Neural cell (in vitro differentiated cells): ENCODE measurements around the gene SIAE.

ENCODE experiments used
- EP300 ChIP-seq: fragments of 450-650 bp; conservative IDR thresholded peaks from 2 replicates; pipeline ENCODE4 v1.6.1; 2014; ENCODE audit warnings: antibody characterized with exemption, mild to moderate bottlenecking, moderate library complexity; ENCODE audit not compliant: poor library complexity, severe bottlenecking
- EZH2 ChIP-seq: fragments of 200-600, 300-800 bp; shearing (Covaris generic), sonication (generic); IDR thresholded peaks from 2 replicates; pipeline ENCODE4 v1.6.1; 2014; ENCODE audit warnings: antibody characterized with exemption, low read length, borderline replicate concordance, mild to moderate bottlenecking; ENCODE audit not compliant: insufficient read depth, poor library complexity, severe bottlenecking
- MXI1 ChIP-seq: fragments of 450-650 bp; conservative IDR thresholded peaks from 2 replicates; pipeline ENCODE4 v1.6.1; 2014; ENCODE audit warnings: antibody characterized with exemption, mild to moderate bottlenecking; ENCODE audit not compliant: poor library complexity, severe bottlenecking
- RAD21 ChIP-seq: fragments of 450-650 bp; conservative IDR thresholded peaks from 2 replicates; pipeline ENCODE4 v1.6.1; 2014; ENCODE audit warnings: antibody characterized with exemption, mild to moderate bottlenecking, moderate library complexity
- TAF1 ChIP-seq: IDR thresholded peaks from 2 replicates; pipeline ENCODE4 v1.6.1; 2012; ENCODE audit warnings: low read depth
- TF ChIP-seq, protein P1 (sequence below): fragments of 450-650 bp; IDR thresholded peaks from 2 replicates; pipeline ENCODE4 v1.5.1; 2014; ENCODE audit warnings: antibody characterized with exemption, mild to moderate bottlenecking, moderate library complexity; ENCODE audit not compliant: poor library complexity, severe bottlenecking

DNA sequence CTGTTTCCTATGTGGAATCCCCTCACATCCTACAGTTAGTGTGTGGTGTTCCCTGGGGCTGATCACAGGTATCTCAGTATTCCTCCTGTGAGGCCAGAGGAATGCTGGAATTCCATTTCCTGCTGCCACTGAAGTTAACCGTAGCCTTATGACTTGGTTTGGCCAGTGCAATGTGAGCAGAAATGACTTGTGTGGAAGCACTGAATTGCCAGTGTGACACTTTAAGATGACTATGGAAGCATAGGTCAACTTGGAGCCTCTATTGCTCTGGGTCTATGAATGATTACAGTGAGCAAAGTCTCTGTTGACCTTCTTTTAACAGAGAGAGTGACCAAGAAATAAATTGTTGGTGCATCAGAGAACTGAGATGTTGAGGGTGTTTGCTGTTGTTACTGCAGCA, 34.4 kb downstream of the SIAE start:
- TF ChIP-seq EZH2 = no peak
- no peak for TF ChIP-seq RAD21
- TF ChIP-seq EP300 = no peak
- TF ChIP-seq, protein P1, sequence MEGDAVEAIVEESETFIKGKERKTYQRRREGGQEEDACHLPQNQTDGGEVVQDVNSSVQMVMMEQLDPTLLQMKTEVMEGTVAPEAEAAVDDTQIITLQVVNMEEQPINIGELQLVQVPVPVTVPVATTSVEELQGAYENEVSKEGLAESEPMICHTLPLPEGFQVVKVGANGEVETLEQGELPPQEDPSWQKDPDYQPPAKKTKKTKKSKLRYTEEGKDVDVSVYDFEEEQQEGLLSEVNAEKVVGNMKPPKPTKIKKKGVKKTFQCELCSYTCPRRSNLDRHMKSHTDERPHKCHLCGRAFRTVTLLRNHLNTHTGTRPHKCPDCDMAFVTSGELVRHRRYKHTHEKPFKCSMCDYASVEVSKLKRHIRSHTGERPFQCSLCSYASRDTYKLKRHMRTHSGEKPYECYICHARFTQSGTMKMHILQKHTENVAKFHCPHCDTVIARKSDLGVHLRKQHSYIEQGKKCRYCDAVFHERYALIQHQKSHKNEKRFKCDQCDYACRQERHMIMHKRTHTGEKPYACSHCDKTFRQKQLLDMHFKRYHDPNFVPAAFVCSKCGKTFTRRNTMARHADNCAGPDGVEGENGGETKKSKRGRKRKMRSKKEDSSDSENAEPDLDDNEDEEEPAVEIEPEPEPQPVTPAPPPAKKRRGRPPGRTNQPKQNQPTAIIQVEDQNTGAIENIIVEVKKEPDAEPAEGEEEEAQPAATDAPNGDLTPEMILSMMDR = no peak
- TF ChIP-seq TAF1 = no peak
- TF ChIP-seq MXI1 = no peak
